A549 (cell line): ENCODE measurements around the gene TBC1D22A. TPM values are rescaled to one million over a fixed set of nuclear protein-coding genes. Genes with fewer than 3 reads are reported as not detected.
"Not testable (repeated sequence)": the region's sequence is repeated elsewhere in the genome, so short reads cannot be mapped to it uniquely, and the experiment has no call there.

Experiments used
- ATAC-seq, 2 experiments: fragments of 200-7000 bp in 1 of 2; fragments of >200 bp in 1 of 2; cut with Nextera tagmentation in 1 of 2; cut with Tn5 transposase in 1 of 2; 3 replicates each; pipeline versions ENCODE4 v1.8.0 to v1.9.1; 2018 to 2020; ENCODE audit warnings: mild to moderate bottlenecking in 1 of 2, moderate library complexity in 1 of 2
- CTCF ChIA-PET: fragments of 300-600 bp; sonication (Branson Sonifier 250); formaldehyde crosslinking; extraction: SDS; loops from one replicate; lab custom pipeline; 2021; ENCODE audit warnings: antibody characterized with exemption, inconsistent platforms; lab: Yijun Ruan, JAX
- POLR2A ChIA-PET: fragments of 350-600 bp; formaldehyde crosslinking; extraction: SDS; loops from one replicate; lab custom pipeline; 2021; ENCODE audit warnings: antibody characterized with exemption, inconsistent platforms; lab: Yijun Ruan, JAX
- DNase-seq, 2 experiments: peaks; one replicate each; pipeline versions ENCODE4 v3.0.0 to v3.0.0-alpha.2; 2011 to 2016; ENCODE audit warnings: low read depth in 1 of 2, low spot score in 1 of 2
- FAIRE-seq: peaks from 2 replicates; lab custom pipeline; 2011; peaks lifted over from hg19 to GRCh38; lab: Jason Lieb, UNC
- H3K27ac ChIP-seq, 2 experiments: fragments of >200 bp; sonication (Bioruptor Twin); formaldehyde crosslinking; 3 replicates each; pipeline ENCODE4 v1.5.1; 2016 to 2017
- H3K4me1 ChIP-seq: fragments of >200 bp; sonication (Bioruptor Twin); formaldehyde crosslinking; 3 replicates; pipeline ENCODE4 v1.6.1; 2016
- H3K4me2 ChIP-seq: fragments of >200 bp; sonication (Bioruptor Twin); formaldehyde crosslinking; 3 replicates; pipeline ENCODE4 v1.6.1; 2016
- H3K4me3 ChIP-seq: fragments of >200 bp; sonication (Bioruptor Twin); formaldehyde crosslinking; 3 replicates; pipeline ENCODE4 v1.5.1; 2016
- H3K9me3 ChIP-seq: fragments of >200 bp; sonication (Bioruptor Twin); formaldehyde crosslinking; 3 replicates; pipeline ENCODE4 v1.6.1; 2016
- BHLHE40 ChIP-seq: IDR thresholded peaks from 2 replicates; pipeline ENCODE4 v1.6.1; 2012; ENCODE audit warnings: low read depth, low read length, inconsistent platforms
- CHD2 ChIP-seq: fragments of 150-350 bp; IDR thresholded peaks from 2 replicates; pipeline ENCODE4 v1.6.1; 2014; ENCODE audit warnings: low read length; ENCODE audit not compliant: partially characterized antibody
- GATA3 ChIP-seq: IDR thresholded peaks from 2 replicates; pipeline ENCODE4 v1.6.1; 2012; ENCODE audit warnings: borderline replicate concordance
- HDAC2 ChIP-seq: fragments of 200-600 bp; sonication (generic); IDR thresholded peaks from 2 replicates; pipeline ENCODE4 v1.6.1; 2016
- HES2 ChIP-seq: fragments of >200 bp; sonication (Bioruptor Twin); formaldehyde crosslinking; IDR thresholded peaks from 2 replicates; pipeline ENCODE4 v1.6.1; 2016
- HOXB5 ChIP-seq: fragments of 250-450 bp; sonication (Bioruptor Pico); IDR thresholded peaks from 2 replicates; pipeline ENCODE4 v1.5.0; 2020; ENCODE audit warnings: mild to moderate bottlenecking, moderate library complexity
- JUN ChIP-seq, 2 experiments: fragments of >200 bp; sonication (Bioruptor Twin); formaldehyde crosslinking; IDR thresholded peaks; 2 replicates in 1 of 2; 3 replicates in 1 of 2; pipeline ENCODE4 v1.6.1; 2016 to 2017
- NFE2L2 ChIP-seq: fragments of 150-350 bp; conservative IDR thresholded peaks from 2 replicates; pipeline ENCODE4 v1.6.1; 2014; ENCODE audit warnings: low read length
- NR3C1 ChIP-seq: fragments of >200 bp; sonication (Bioruptor Twin); formaldehyde crosslinking; IDR thresholded peaks from 3 replicates; pipeline ENCODE4 v1.6.1; 2017
- PHF8 ChIP-seq: fragments of 200-600 bp; sonication (generic); IDR thresholded peaks from 2 replicates; pipeline ENCODE4 v1.6.1; 2016; ENCODE audit warnings: low read depth, mild to moderate bottlenecking, antibody characterized with exemption, moderate library complexity, borderline replicate concordance
- POLR2A ChIP-seq: IDR thresholded peaks from 2 replicates; pipeline ENCODE4 v1.6.1; 2012; ENCODE audit warnings: mild to moderate bottlenecking, low read length
- RAD21 ChIP-seq, 2 experiments: fragments of >200 bp in 1 of 2; sonication (Bioruptor Twin) in 1 of 2; formaldehyde crosslinking in 1 of 2; IDR thresholded peaks in 1 of 2; conservative IDR thresholded peaks in 1 of 2; 2 replicates in 1 of 2; 3 replicates in 1 of 2; pipeline ENCODE4 v1.6.1; 2012 to 2018; ENCODE audit warnings: inconsistent platforms in 1 of 2
- RARB ChIP-seq: fragments of 250-450 bp; sonication (Bioruptor Pico); IDR thresholded peaks from 2 replicates; pipeline ENCODE4 v1.8.0; 2021; ENCODE audit warnings: mild to moderate bottlenecking, moderate library complexity
- REST ChIP-seq: fragments of 200-600 bp; sonication (generic); IDR thresholded peaks from 2 replicates; pipeline ENCODE4 v1.6.1; 2016; ENCODE audit warnings: antibody characterized with exemption, mild to moderate bottlenecking, moderate library complexity
- RNF2 ChIP-seq: fragments of 200-600 bp; sonication (generic); IDR thresholded peaks from 2 replicates; pipeline ENCODE4 v1.6.1; 2016; ENCODE audit warnings: low read depth, mild to moderate bottlenecking, antibody characterized with exemption, moderate library complexity, borderline replicate concordance
- TP53 ChIP-seq: fragments of 250-450 bp; sonication (Bioruptor Pico); IDR thresholded peaks from 2 replicates; pipeline ENCODE4 v1.5.0; 2021; ENCODE audit warnings: mild to moderate bottlenecking, moderate library complexity
- ZSCAN20 ChIP-seq: fragments of 250-450 bp; sonication (Bioruptor Pico); IDR thresholded peaks from 2 replicates; pipeline ENCODE4 v1.8.0; 2022; ENCODE audit warnings: mild to moderate bottlenecking, moderate library complexity
- WGBS: methylation state at CpG from one replicate; pipeline ENCODE4 v1.1.6; 2017; ENCODE audit errors: missing lambda C conversion rate; 5-methylcytosine and 5-hydroxymethylcytosine counted together
- polyA plus RNA-seq, 4 experiments: library from polyadenylated mRNA; depleted of rRNA in 3 of 4; stranded (reverse); fragments of >200 nt; fragmentation: RNase III in 1 of 4; extraction: RNeasy Plus Mini Kit Qiagen cat#74134 plus additional on column Dnase treatment in 1 of 4; gene quantifications; 2 replicates in 3 of 4; 3 replicates in 1 of 4; pipeline ENCODE4 v1.2.3, GENCODE V29; 2011 to 2017
- TF ChIP-seq, protein P1 (sequence below): fragments of >200 bp; sonication (Bioruptor Twin); formaldehyde crosslinking; IDR thresholded peaks from 3 replicates; pipeline ENCODE4 v1.5.1; 2016
- TF ChIP-seq, protein P2 (sequence below): IDR thresholded peaks from 2 replicates; pipeline ENCODE4 v1.6.1; 2012; ENCODE audit warnings: low read depth, borderline replicate concordance

The TBC1D22A gene
- polyA plus RNA-seq, 2 of the 4 experiments (the other 2 are of a cell fraction): 8.9 to 10.8 TPM

GRCh38 chr22:46781291-46781690 lies 18.8 kb downstream of the TBC1D22A start:
- CTCF ChIA-PET: interaction anchor here (1.2 to 2.1 kb wide), 2 partner anchors 17 to 22 kb away, joined by 4 to 6 read pairs; no protein-coding TSS in a partner anchor
- FAIRE-seq (no peak), DNase-seq (no peak), ATAC-seq (no peak)
- Histone ChIP-seq H3K4me1 (peaks cover 2% of the 10 kb centered on the region; the same call in 2 of the 3 replicates), H3K27ac (no peak overlapping the region), H3K4me2 (no peak overlapping the region), H3K4me3 (no peak overlapping the region), H3K9me3 (no peaks in the 10 kb centered on the region)
- 94% methylated on average over 7 of the region's 9 CpGs for whole genome bisulfite sequencing
- POLR2A ChIA-PET: no interaction called here
- TF ChIP-seq HES2 (no peak), REST (no peak)
- TF ChIP-seq, protein P1, sequence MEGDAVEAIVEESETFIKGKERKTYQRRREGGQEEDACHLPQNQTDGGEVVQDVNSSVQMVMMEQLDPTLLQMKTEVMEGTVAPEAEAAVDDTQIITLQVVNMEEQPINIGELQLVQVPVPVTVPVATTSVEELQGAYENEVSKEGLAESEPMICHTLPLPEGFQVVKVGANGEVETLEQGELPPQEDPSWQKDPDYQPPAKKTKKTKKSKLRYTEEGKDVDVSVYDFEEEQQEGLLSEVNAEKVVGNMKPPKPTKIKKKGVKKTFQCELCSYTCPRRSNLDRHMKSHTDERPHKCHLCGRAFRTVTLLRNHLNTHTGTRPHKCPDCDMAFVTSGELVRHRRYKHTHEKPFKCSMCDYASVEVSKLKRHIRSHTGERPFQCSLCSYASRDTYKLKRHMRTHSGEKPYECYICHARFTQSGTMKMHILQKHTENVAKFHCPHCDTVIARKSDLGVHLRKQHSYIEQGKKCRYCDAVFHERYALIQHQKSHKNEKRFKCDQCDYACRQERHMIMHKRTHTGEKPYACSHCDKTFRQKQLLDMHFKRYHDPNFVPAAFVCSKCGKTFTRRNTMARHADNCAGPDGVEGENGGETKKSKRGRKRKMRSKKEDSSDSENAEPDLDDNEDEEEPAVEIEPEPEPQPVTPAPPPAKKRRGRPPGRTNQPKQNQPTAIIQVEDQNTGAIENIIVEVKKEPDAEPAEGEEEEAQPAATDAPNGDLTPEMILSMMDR: no peak

DNA sequence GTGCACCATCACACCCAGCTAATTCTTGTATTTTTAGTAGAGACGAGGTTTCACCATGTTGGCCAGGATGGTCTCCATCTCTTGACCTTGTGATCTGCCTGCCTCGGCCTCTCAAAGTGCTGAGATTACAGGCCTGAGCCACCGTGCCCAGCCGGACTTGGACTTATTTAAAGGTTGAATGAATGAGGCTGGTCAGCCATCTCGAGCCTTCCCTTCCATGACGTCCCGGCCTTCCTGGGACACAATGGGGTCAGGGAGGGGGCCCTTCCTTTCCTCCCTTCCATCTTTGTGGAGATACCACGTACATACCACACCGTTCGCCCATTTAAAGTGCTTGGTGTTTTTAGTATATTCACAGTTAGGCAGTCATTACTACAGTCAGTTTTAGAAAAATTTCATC lies 19.8 kb downstream of the TBC1D22A start:
- H3K9me3 ChIP-seq, ATAC-seq, H3K27ac ChIP-seq, POLR2A ChIA-PET, FAIRE-seq, DNase-seq, H3K4me1 ChIP-seq, H3K4me3 ChIP-seq, H3K4me2 ChIP-seq: not testable (repeated sequence)
- 88% methylated on average over 10 of the region's 10 CpGs for WGBS
- CTCF ChIA-PET: interaction anchor here (0.9 to 2.1 kb wide), 3 partner anchors 17 to 21 kb away, joined by 3 to 4 read pairs (median 4); no protein-coding TSS in a partner anchor

DNA sequence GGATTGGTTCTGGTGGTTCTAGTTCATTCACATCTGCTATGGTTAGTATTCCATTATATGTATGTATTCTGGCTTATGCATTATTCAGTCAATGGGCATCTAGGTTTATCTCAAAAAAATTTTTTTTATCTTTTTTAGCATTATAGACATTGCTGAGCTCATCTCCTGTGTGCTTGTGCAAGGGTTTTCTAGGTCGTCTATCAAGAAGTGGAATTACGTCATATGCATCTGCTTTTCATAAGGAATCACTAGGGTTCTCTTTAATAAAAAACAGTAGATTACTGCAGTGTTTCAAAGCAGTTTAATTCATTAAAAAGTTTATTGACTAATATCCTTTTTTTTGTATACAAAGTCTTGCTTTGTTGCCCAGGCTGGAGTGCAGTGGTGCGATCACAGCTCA lies 21.3 kb downstream of the TBC1D22A start:
- FAIRE-seq (no peak), DNase-seq (no peak), ATAC-seq (no peak)
- no peak overlapping the region for H3K27ac ChIP-seq
- H3K4me3 ChIP-seq: no peak overlapping the region
- H3K9me3 ChIP-seq: no peaks in the 10 kb centered on the region
- 87% methylated on average over 3 of the region's 3 CpGs for WGBS
- H3K4me1 ChIP-seq: no peaks in the 10 kb centered on the region
- H3K4me2 ChIP-seq: no peak overlapping the region
- ChIA-PET POLR2A (no interaction called here), CTCF (interaction anchor here (1.3 to 2.6 kb wide), 2 partner anchors 14 to 19 kb away, joined by 3 to 12 read pairs; no protein-coding TSS in a partner anchor)
- TF ChIP-seq, protein P2, sequence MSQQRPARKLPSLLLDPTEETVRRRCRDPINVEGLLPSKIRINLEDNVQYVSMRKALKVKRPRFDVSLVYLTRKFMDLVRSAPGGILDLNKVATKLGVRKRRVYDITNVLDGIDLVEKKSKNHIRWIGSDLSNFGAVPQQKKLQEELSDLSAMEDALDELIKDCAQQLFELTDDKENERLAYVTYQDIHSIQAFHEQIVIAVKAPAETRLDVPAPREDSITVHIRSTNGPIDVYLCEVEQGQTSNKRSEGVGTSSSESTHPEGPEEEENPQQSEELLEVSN: no peak
- TF ChIP-seq BHLHE40 (no peak), JUN (IDR thresholded peaks at IDR 0.05) (no peak), TP53 (CRISPR knock-in tag) (no peak), ZSCAN20 (CRISPR knock-in tag) (no peak), RAD21 (conservative IDR thresholded peaks at IDR 0.05 in 1 of 2, IDR thresholded peaks at IDR 0.05 in 1 of 2) (no peak), NFE2L2 (no peak), GATA3 (no peak), RNF2 (no peak), REST (no peak), POLR2A (no peak), NR3C1 (no peak), PHF8 (no peak), HDAC2 (no peak), CHD2 (no peak), HOXB5 (CRISPR knock-in tag) (no peak), RARB (CRISPR knock-in tag) (no peak)
